OCI-LY7 (cell line): ENCODE measurements around the gene DCP2. TPM values are rescaled to one million over a fixed set of nuclear protein-coding genes. Genes with fewer than 3 reads are reported as not detected.

ENCODE experiments used
- BruUV-seq: library from RNA; stranded (reverse); fragments of 400-500 nt; replicated peaks from 2 replicates; lab custom pipeline; 2021; lab: Mats Ljungman, UMichigan
- CTCF ChIA-PET: fragments of 300-600 bp; sonication (Branson Sonifier 250); formaldehyde crosslinking; loops from one replicate; lab custom pipeline; 2022; ENCODE audit warnings: antibody characterized with exemption; ENCODE audit not compliant: unreplicated experiment; lab: Charles Lee
- POLR2A ChIA-PET: fragments of 300-600 bp; sonication (Branson Sonifier 250); formaldehyde crosslinking; loops from one replicate; lab custom pipeline; 2022; ENCODE audit warnings: antibody characterized with exemption; lab: Charles Lee
- DNase-seq: peaks from one replicate; pipeline ENCODE4 v3.0.0-alpha.2; 2015; ENCODE audit warnings: low spot score
- H2AFZ ChIP-seq: fragments of 200-600 bp; sonication (generic), shearing (Covaris generic); 2 replicates; pipeline ENCODE4 v1.6.1; 2014; ENCODE audit warnings: mild to moderate bottlenecking, antibody characterized with exemption, low read length, moderate library complexity
- H3K27ac ChIP-seq: fragments of 200-600 bp; sonication (generic); 2 replicates; pipeline ENCODE4 v1.5.1; 2014; ENCODE audit warnings: mixed run types, low read depth, mild to moderate bottlenecking, moderate library complexity, low read length, inconsistent platforms; ENCODE audit not compliant: poor library complexity, severe bottlenecking
- H3K36me3 ChIP-seq: fragments of 200-600 bp; sonication (generic); 2 replicates; pipeline ENCODE4 v1.6.1; 2014; ENCODE audit warnings: mild to moderate bottlenecking, antibody characterized with exemption, low read length, moderate library complexity, mixed read lengths; ENCODE audit not compliant: insufficient read depth
- H3K4me1 ChIP-seq: fragments of 200-600 bp; sonication (generic); 2 replicates; pipeline ENCODE4 v1.5.1; 2014; ENCODE audit warnings: mild to moderate bottlenecking, low read length; ENCODE audit not compliant: insufficient read depth, poor library complexity, severe bottlenecking
- H3K4me2 ChIP-seq: fragments of 200-600 bp; sonication (generic); 2 replicates; pipeline ENCODE4 v1.6.1; 2014; ENCODE audit warnings: mild to moderate bottlenecking, low read length
- H3K4me3 ChIP-seq: fragments of 200-600 bp; sonication (generic); 2 replicates; pipeline ENCODE4 v1.5.1; 2014; ENCODE audit warnings: mild to moderate bottlenecking, low read depth, low read length; ENCODE audit not compliant: poor library complexity, severe bottlenecking
- H3K79me2 ChIP-seq: fragments of 200-600 bp; sonication (generic); 2 replicates; pipeline ENCODE4 v1.6.1; 2016; ENCODE audit warnings: low read depth, mild to moderate bottlenecking, low read length, moderate library complexity, mixed read lengths; ENCODE audit not compliant: insufficient read depth
- H3K9me2 ChIP-seq: fragments of 200-600 bp; sonication (generic); 2 replicates; pipeline ENCODE4 v1.6.1; 2016; ENCODE audit warnings: mild to moderate bottlenecking, low read length, mixed read lengths; ENCODE audit not compliant: insufficient read depth
- H3K9me3 ChIP-seq: fragments of 200-600 bp; sonication (generic); 2 replicates; pipeline ENCODE4 v1.6.1; 2014; ENCODE audit warnings: mild to moderate bottlenecking, mixed run types, low read length, mixed read lengths
- H4K20me1 ChIP-seq: fragments of 200-600 bp; sonication (generic); 2 replicates; pipeline ENCODE4 v1.6.1; 2014; ENCODE audit warnings: mild to moderate bottlenecking, antibody characterized with exemption, low read length, moderate library complexity, mixed read lengths; ENCODE audit not compliant: insufficient read depth
- CTCF ChIP-seq: fragments of 200-600 bp; sonication (generic); conservative IDR thresholded peaks from 2 replicates; pipeline ENCODE4 v1.5.1; 2014; ENCODE audit warnings: mild to moderate bottlenecking, antibody characterized with exemption, low read length, moderate library complexity, mixed read lengths
- EZH2phosphoT487 ChIP-seq: fragments of 200-600 bp; sonication (generic); IDR thresholded peaks from 2 replicates; pipeline ENCODE4 v1.6.1; 2018; ENCODE audit warnings: low read depth, borderline replicate concordance, mild to moderate bottlenecking, mixed run types, antibody characterized with exemption, low read length, moderate library complexity, mixed read lengths
- intact Hi-C: fragments of 100-400 bp; cut with micrococcal nuclease; formaldehyde crosslinking; loops from one replicate; pipeline ENCODE4 v1.10.0; 2022; ENCODE audit not compliant: unreplicated experiment
- total RNA-seq, 2 experiments: library from RNA; depleted of rRNA in 1 of 2; stranded (reverse); fragments of >200 nt in 1 of 2; shearing (Covaris generic) in 1 of 2; gene quantifications; 2 replicates each; pipeline ENCODE4 v1.2.3, GENCODE V29; 2014 to 2022

DCP2 gene
- total RNA-seq, 2 experiments from 2014 or later, result 81.3 to 139 TPM

- no peaks in the 10 kb centered on the region for H4K20me1 ChIP-seq
- H3K4me1 ChIP-seq, result peaks cover 27% of the 10 kb centered on the region
- no peak for DNase-seq
- H3K79me2 ChIP-seq, result no peaks in the 10 kb centered on the region
- BruUV-seq, result no TSS peak
- ChIA-PET CTCF (no interaction called here), POLR2A (interaction anchor here (0.6 to 1.6 kb wide), 3 partner anchors 10 to 91 kb away, joined by 3 read pairs; no protein-coding TSS in a partner anchor)
- intact Hi-C loops, result no loop called here
- peaks cover 87% of the 10 kb centered on the region for H3K36me3 ChIP-seq
- H2AFZ ChIP-seq, result no peak overlapping the region
- no peak overlapping the region for H3K4me2 ChIP-seq
- no peak overlapping the region for H3K27ac ChIP-seq
- no peak for TF ChIP-seq CTCF
- TF ChIP-seq EZH2phosphoT487, result no peak
- H3K9me3 ChIP-seq, result no peaks in the 10 kb centered on the region
- no peaks in the 10 kb centered on the region for H3K9me2 ChIP-seq
- H3K4me3 ChIP-seq, result no peak overlapping the region
Observed at GRCh38 chr5:113017881-113018635, 41.5 kb downstream of the DCP2 start.

- no peak for TF ChIP-seq CTCF
- H2AFZ ChIP-seq, result no peak overlapping the region
- no peak overlapping the region for H3K4me2 ChIP-seq
- no peak overlapping the region for H3K27ac ChIP-seq
- peaks cover 31% of the 10 kb centered on the region for H3K4me1 ChIP-seq
- H3K79me2 ChIP-seq, result no peaks in the 10 kb centered on the region
- ChIA-PET CTCF (no interaction called here), POLR2A (interaction anchor here (0.6 to 1.2 kb wide), 7 partner anchors 17 to 439 kb away, joined by 3 to 6 read pairs (median 3); no protein-coding TSS in a partner anchor)
- no peaks in the 10 kb centered on the region for H3K9me3 ChIP-seq
- intact Hi-C loops, result no loop called here
- DNase-seq, result no peak
- no peaks in the 10 kb centered on the region for H3K9me2 ChIP-seq
- no peaks in the 10 kb centered on the region for H4K20me1 ChIP-seq
- no peak overlapping the region for H3K4me3 ChIP-seq
- peaks cover 75% of the 10 kb centered on the region for H3K36me3 ChIP-seq
- no TSS peak for BruUV-seq
Observed at GRCh38 chr5:113020461-113021273, 44.1 kb downstream of the DCP2 start.
